Measurements from ENCODE around the gene PPP2R2C.

Gene PPP2R2C

GRCh38 chr4:6328526-6328925 lies 143.9 kb downstream of the PPP2R2C start:
- Histone ChIP-seq H3K27me3 (no peaks in the 10 kb centered on the region), H3K9me3 (no peaks in the 10 kb centered on the region), H3K4me1 (no peaks in the 10 kb centered on the region), H3K4me3 (ENCODE audit: low read depth, low read length) (no peak overlapping the region), H3K36me3 (no peaks in the 10 kb centered on the region)
- no peak for DNase-seq
- no peak for TF ChIP-seq CTCF (IDR thresholded peaks at IDR 0.05; ENCODE audit: low read depth, low read length)

- Histone ChIP-seq H3K27me3 (no peaks in the 10 kb centered on the region), H3K36me3 (no peaks in the 10 kb centered on the region), H3K4me1 (no peaks in the 10 kb centered on the region), H3K4me3 (ENCODE audit: low read depth, low read length) (no peak overlapping the region), H3K9me3 (no peaks in the 10 kb centered on the region)
- peak; percentile 87 for DNase-seq
- TF ChIP-seq CTCF (IDR thresholded peaks at IDR 0.05; ENCODE audit: low read depth, low read length) = peak; percentile 91
Measured at GRCh38 chr4:6327220-6327917, 145.0 kb downstream of the PPP2R2C start.

GRCh38 chr4:6326312-6327060 lies 145.9 kb downstream of the PPP2R2C start:
- TF ChIP-seq CTCF (IDR thresholded peaks at IDR 0.05; ENCODE audit: low read depth, low read length) = no peak
- DNase-seq = no peak
- H3K27me3 ChIP-seq = no peaks in the 10 kb centered on the region

GRCh38 chr4:6325788-6326290 lies 146.6 kb downstream of the PPP2R2C start:
- no peak for TF ChIP-seq CTCF (IDR thresholded peaks at IDR 0.05; ENCODE audit: low read depth, low read length)
- Histone ChIP-seq H3K4me1 (no peaks in the 10 kb centered on the region), H3K27me3 (no peaks in the 10 kb centered on the region), H3K36me3 (no peaks in the 10 kb centered on the region), H3K4me3 (ENCODE audit: low read depth, low read length) (no peak overlapping the region), H3K9me3 (no peaks in the 10 kb centered on the region)
- no peak for DNase-seq

More at GRCh38 chr4:6326312-6327060, 145.9 kb downstream of the PPP2R2C start:
- H3K4me1 ChIP-seq = no peaks in the 10 kb centered on the region
- no peak overlapping the region for H3K4me3 ChIP-seq (ENCODE audit: low read depth, low read length)
- H3K9me3 ChIP-seq = no peaks in the 10 kb centered on the region
- no peaks in the 10 kb centered on the region for H3K36me3 ChIP-seq

- no peak for TF ChIP-seq CTCF (IDR thresholded peaks at IDR 0.05; ENCODE audit: low read depth, low read length)
- H3K4me1 ChIP-seq = no peaks in the 10 kb centered on the region
- no peak overlapping the region for H3K4me3 ChIP-seq (ENCODE audit: low read depth, low read length)
- DNase-seq = no peak
- H3K36me3 ChIP-seq = no peaks in the 10 kb centered on the region
- no peaks in the 10 kb centered on the region for H3K27me3 ChIP-seq
- no peaks in the 10 kb centered on the region for H3K9me3 ChIP-seq
Measured at GRCh38 chr4:6324999-6325787, 147.2 kb downstream of the PPP2R2C start.
